B cell (primary cell): Measurements from ENCODE around the gene DIS3L2. TPM values are rescaled to one million over a fixed set of nuclear protein-coding genes. Genes with fewer than 3 reads are reported as not detected.
A peak's percentile ranks its signal among the peaks of the same experiment; 100 is the strongest.

ENCODE experiments used
- ATAC-seq: fragments of 200-7000 bp; cut with Tn5 transposase; one replicate; pipeline ENCODE4 v1.10.0; 2021; ENCODE audit warnings: low read depth, mild to moderate bottlenecking, moderate number of reproducible peaks, moderate library complexity
- CTCF ChIA-PET: fragments of 350-600 bp; sonication (Branson Sonifier 250); formaldehyde crosslinking; loops from one replicate; lab custom pipeline; 2021; ENCODE audit warnings: antibody characterized with exemption, inconsistent platforms; lab: Charles Lee
- POLR2A ChIA-PET: fragments of 350-600 bp; sonication (Branson Sonifier 250); formaldehyde crosslinking; loops from one replicate; lab custom pipeline; 2021; ENCODE audit warnings: antibody characterized with exemption; lab: Charles Lee
- DNase-seq: peaks from one replicate; pipeline ENCODE4 v3.0.0; 2013
- H2AFZ ChIP-seq: 2 replicates; pipeline ENCODE4 v1.6.1; 2012; ENCODE audit warnings: mild to moderate bottlenecking, low read depth, low read length; ENCODE audit not compliant: insufficient read depth, poor library complexity, severe bottlenecking
- H3K27ac ChIP-seq, 2 donors: 1 replicate in 1 of 2; 2 replicates in 1 of 2; pipeline ENCODE4 v1.5.1; 2012 to 2013; ENCODE audit warnings: low read length in 2 of 2, mild to moderate bottlenecking in 2 of 2, moderate library complexity in 1 of 2
- H3K27me3 ChIP-seq, 4 experiments: fragments of 200-600 bp in 1 of 4; sonication (generic) in 1 of 4; replicated peaks in 1 of 4; 1 replicate in 2 of 4; 2 replicates in 2 of 4; pipeline versions ENCODE4 v1.6.1 to v1.7.0; 2013 to 2016; ENCODE audit warnings: low read length in 3 of 4, mild to moderate bottlenecking in 2 of 4, mixed read lengths in 1 of 4, moderate library complexity in 1 of 4; ENCODE audit not compliant: insufficient read depth in 4 of 4, control insufficient read depth in 3 of 4; ENCODE audit errors: control extremely low read depth in 1 of 4
- H3K36me3 ChIP-seq, 2 experiments: replicated peaks in 1 of 2; 1 replicate in 1 of 2; 2 replicates in 1 of 2; pipeline versions ENCODE4 v1.6.1 to v1.7.1; 2013; ENCODE audit warnings: low read length in 1 of 2; ENCODE audit not compliant: insufficient read depth in 2 of 2, control insufficient read depth in 1 of 2; ENCODE audit errors: control extremely low read depth in 1 of 2, extremely low read depth in 1 of 2
- H3K4me1 ChIP-seq, 2 donors: fragments of 200-600 bp in 1 of 2; sonication (generic) in 1 of 2; 1 replicate in 1 of 2; 2 replicates in 1 of 2; pipeline versions ENCODE4 v1.5.1 to v1.6.1; 2013 to 2017; ENCODE audit warnings: low read length in 2 of 2; ENCODE audit not compliant: control insufficient read depth in 2 of 2, insufficient read depth in 2 of 2
- H3K4me2 ChIP-seq: replicated peaks from 2 replicates; pipeline ENCODE3; 2012; ENCODE audit warnings: mild to moderate bottlenecking, low read depth, low read length; ENCODE audit not compliant: poor library complexity, severe bottlenecking
- H3K4me3 ChIP-seq, 5 experiments: fragments of 200-600 bp in 1 of 5; sonication (generic) in 1 of 5; 1 replicate in 3 of 5; 2 replicates in 2 of 5; pipeline versions ENCODE4 v1.5.1 to v1.7.0; 2011 to 2016; ENCODE audit warnings: low read length in 4 of 5, mild to moderate bottlenecking in 4 of 5, low read depth in 2 of 5, control low read depth in 1 of 5, moderate library complexity in 1 of 5; ENCODE audit not compliant: insufficient read depth in 1 of 5; ENCODE audit errors: control extremely low read depth in 1 of 5, extremely low read depth in 1 of 5
- H3K79me2 ChIP-seq: fragments of 200-600 bp; sonication (generic); one replicate; pipeline ENCODE4 v1.6.0; 2016; ENCODE audit warnings: low read length; ENCODE audit not compliant: control insufficient read depth, insufficient read depth
- H3K9ac ChIP-seq: fragments of 200-600 bp; sonication (generic); 2 replicates; pipeline ENCODE4 v1.6.1; 2017; ENCODE audit warnings: mild to moderate bottlenecking, low read length, moderate library complexity
- H3K9me3 ChIP-seq, 3 donors: one replicate each; pipeline versions ENCODE4 v1.6.1 to v1.7.1; 2013; ENCODE audit warnings: low read length in 2 of 3; ENCODE audit not compliant: control insufficient read depth in 2 of 3, insufficient read depth in 1 of 3; ENCODE audit errors: control extremely low read depth in 1 of 3
- H4K20me1 ChIP-seq: 2 replicates; pipeline ENCODE4 v1.6.0; 2012; ENCODE audit warnings: mild to moderate bottlenecking, low read length; ENCODE audit not compliant: insufficient read depth, control insufficient read depth, poor library complexity, severe bottlenecking
- H3K27ac Mint-ChIP-seq: one replicate; pipeline ENCODE4 v1.8.0; 2021; ENCODE audit warnings: mixed read lengths
- H3K27me3 Mint-ChIP-seq: one replicate; pipeline ENCODE4 v1.8.0; 2021; ENCODE audit warnings: mixed read lengths
- H3K4me1 Mint-ChIP-seq: one replicate; pipeline ENCODE4 v1.8.0; 2021; ENCODE audit warnings: mixed read lengths
- H3K4me3 Mint-ChIP-seq: one replicate; pipeline ENCODE4 v1.8.0; 2021; ENCODE audit warnings: mixed read lengths
- H3K9me3 Mint-ChIP-seq: one replicate; pipeline ENCODE4 v1.8.0; 2022; ENCODE audit warnings: mixed read lengths; ENCODE audit not compliant: insufficient read depth
- EZH2 ChIP-seq: IDR thresholded peaks from 2 replicates; pipeline ENCODE4 v1.6.1; 2012; ENCODE audit warnings: borderline replicate concordance, low read depth, mild to moderate bottlenecking, moderate library complexity, low read length; ENCODE audit not compliant: insufficient read depth, poor library complexity, severe bottlenecking
- WGBS: methylation state at CpG from one replicate; pipeline ENCODE4 v1.1.5; 2013; ENCODE audit warnings: missing lambda C conversion rate; ENCODE audit not compliant: insufficient coverage; 5-methylcytosine and 5-hydroxymethylcytosine counted together
- intact Hi-C: fragments of 100-400 bp; cut with micrococcal nuclease; formaldehyde crosslinking; loops from one replicate; pipeline ENCODE4 v1.10.0; 2022
- polyA plus RNA-seq: library from polyadenylated mRNA; depleted of rRNA; stranded (reverse); fragments of >200 nt; gene quantifications from 2 replicates; pipeline ENCODE4 v1.2.3, GENCODE V29; 2012
- total RNA-seq, 2 donors: library from RNA; stranded (reverse); fragments of 120-200 nt in 1 of 2; gene quantifications; 1 replicate in 1 of 2; 2 replicates in 1 of 2; pipeline versions ENCODE4 v1.2.3 to v1.2.4, GENCODE V29; 2013 to 2022
- TF ChIP-seq, protein P1 (sequence below): fragments of 200-600 bp; IDR thresholded peaks from one replicate; pipeline ENCODE4 v1.8.0; 2022; ENCODE audit warnings: antibody characterized with exemption, mild to moderate bottlenecking

DIS3L2 gene
- total and polyA plus RNA-seq, 2 donors (not counting 1 experiment from before 2014, with no cell fraction given), result 34.5 to 70.1 TPM

- Histone ChIP-seq H3K9ac (no peak overlapping the region), H3K27ac (no peak overlapping the region), H4K20me1 (no peaks in the 10 kb centered on the region), H3K79me2 (no peaks in the 10 kb centered on the region), H3K4me2 (no peak overlapping the region), H3K27me3 (no peaks in the 10 kb centered on the region), H3K4me3 (no peak overlapping the region), H3K36me3 (peaks cover 0 to 21% of the 10 kb centered on the region in 2 experiments), H2AFZ (no peak overlapping the region), H3K9me3 (no peaks in the 10 kb centered on the region), H3K4me1 (peaks cover 9 to 10% of the 10 kb centered on the region in 2 donors)
- no peaks in the 10 kb centered on the region for H3K9me3 Mint-ChIP-seq
- POLR2A ChIA-PET, result no interaction called here
- no peak for DNase-seq
- TF ChIP-seq EZH2, result no peak
- ATAC-seq, result no peak
- no peaks in the 10 kb centered on the region for H3K27me3 Mint-ChIP-seq
- intact Hi-C loops, result no loop called here
- 90% methylated on average over 4 of the region's 6 CpGs for WGBS
- peaks cover 26% of the 10 kb centered on the region for H3K4me1 Mint-ChIP-seq
- H3K27ac Mint-ChIP-seq, result no peak overlapping the region
- CTCF ChIA-PET, result no interaction called here
- no peak overlapping the region for H3K4me3 Mint-ChIP-seq
Measured at GRCh38 chr2:232210306-232210705, 248.8 kb downstream of the DIS3L2 start.

DNA sequence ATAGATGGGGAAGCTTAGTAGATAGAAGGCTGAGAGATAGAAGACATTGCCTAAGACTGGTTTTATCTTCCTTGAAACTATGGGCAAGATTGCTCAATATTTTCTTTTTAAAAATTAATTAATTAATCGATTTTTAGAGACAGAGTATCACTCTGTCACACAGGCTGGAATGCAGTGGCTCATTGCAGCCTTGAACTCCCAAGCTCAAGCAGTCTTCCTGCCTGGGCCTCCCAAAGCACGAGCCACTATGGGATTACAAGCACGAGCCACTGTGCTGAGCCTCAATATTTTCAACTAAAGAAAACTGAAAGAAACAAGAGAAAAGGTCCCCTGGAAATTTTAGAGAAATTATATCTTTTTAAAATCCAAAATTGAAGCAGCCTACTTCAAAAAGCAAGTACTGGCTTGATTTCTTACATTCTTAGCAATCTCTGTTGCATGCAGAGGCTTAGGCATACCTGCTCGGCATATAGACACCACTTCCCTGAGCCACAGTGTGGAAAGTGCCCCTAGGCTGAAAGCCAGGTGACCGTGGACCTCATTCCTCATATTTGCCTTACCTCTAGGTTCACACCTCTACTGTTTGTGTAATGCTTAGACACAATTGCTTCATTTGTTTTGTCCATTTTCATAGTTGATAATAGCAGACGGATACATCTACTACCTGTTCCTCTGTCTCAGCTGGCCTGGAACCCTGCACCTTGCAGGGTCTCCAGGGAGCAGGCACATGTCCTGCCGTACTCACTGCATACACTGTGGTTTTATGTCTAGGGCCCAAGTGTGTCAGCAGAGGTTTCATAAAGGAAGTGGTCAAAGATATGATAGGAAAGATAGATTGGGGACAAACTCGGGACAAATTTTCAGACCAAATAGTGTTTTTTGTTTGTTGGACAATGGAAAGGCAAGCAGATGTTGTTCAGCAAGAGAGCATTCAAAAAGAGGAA, 250.5 kb downstream of the DIS3L2 start:
- Histone ChIP-seq H3K4me3 (no peak overlapping the region), H3K4me2 (no peak overlapping the region), H4K20me1 (no peaks in the 10 kb centered on the region), H3K79me2 (no peaks in the 10 kb centered on the region), H2AFZ (no peak overlapping the region), H3K36me3 (peaks cover 0 to 21% of the 10 kb centered on the region in 2 experiments), H3K9me3 (no peaks in the 10 kb centered on the region), H3K27me3 (no peaks in the 10 kb centered on the region), H3K27ac (no peak overlapping the region), H3K9ac (no peak overlapping the region), H3K4me1 (peaks cover 9 to 10% of the 10 kb centered on the region in 2 donors)
- peaks cover 26% of the 10 kb centered on the region for H3K4me1 Mint-ChIP-seq
- no peaks in the 10 kb centered on the region for H3K9me3 Mint-ChIP-seq
- no peak for TF ChIP-seq EZH2
- TF ChIP-seq, protein P1, sequence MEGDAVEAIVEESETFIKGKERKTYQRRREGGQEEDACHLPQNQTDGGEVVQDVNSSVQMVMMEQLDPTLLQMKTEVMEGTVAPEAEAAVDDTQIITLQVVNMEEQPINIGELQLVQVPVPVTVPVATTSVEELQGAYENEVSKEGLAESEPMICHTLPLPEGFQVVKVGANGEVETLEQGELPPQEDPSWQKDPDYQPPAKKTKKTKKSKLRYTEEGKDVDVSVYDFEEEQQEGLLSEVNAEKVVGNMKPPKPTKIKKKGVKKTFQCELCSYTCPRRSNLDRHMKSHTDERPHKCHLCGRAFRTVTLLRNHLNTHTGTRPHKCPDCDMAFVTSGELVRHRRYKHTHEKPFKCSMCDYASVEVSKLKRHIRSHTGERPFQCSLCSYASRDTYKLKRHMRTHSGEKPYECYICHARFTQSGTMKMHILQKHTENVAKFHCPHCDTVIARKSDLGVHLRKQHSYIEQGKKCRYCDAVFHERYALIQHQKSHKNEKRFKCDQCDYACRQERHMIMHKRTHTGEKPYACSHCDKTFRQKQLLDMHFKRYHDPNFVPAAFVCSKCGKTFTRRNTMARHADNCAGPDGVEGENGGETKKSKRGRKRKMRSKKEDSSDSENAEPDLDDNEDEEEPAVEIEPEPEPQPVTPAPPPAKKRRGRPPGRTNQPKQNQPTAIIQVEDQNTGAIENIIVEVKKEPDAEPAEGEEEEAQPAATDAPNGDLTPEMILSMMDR, result no peak
- CTCF ChIA-PET, result no interaction called here
- peak overlapping the region; percentile 3 for H3K27ac Mint-ChIP-seq
- intact Hi-C loops, result no loop called here
- ATAC-seq (no peak), DNase-seq (no peak)
- H3K4me3 Mint-ChIP-seq, result no peak overlapping the region
- no peaks in the 10 kb centered on the region for H3K27me3 Mint-ChIP-seq
- WGBS, result 53% methylated on average over 4 of the region's 8 CpGs
- POLR2A ChIA-PET, result no interaction called here
